K562 (cell line): ENCODE measurements around the gene TP53TG5. TPM values are rescaled to one million over a fixed set of nuclear protein-coding genes. Genes with fewer than 3 reads are reported as not detected.

ENCODE experiments used
- CTBP1 ChIP-seq: fragments of 450-650 bp; IDR thresholded peaks from 2 replicates; pipeline ENCODE4 v1.6.1; 2016; ENCODE audit warnings: borderline replicate concordance
- ELF1 ChIP-seq: fragments of 200-800 bp; sonication (Bioruptor generic); IDR thresholded peaks from 2 replicates; pipeline ENCODE4 v1.6.1; 2016; ENCODE audit warnings: missing genetic modification characterization, missing compliant biosample characterization
- EP300 ChIP-seq: IDR thresholded peaks from 2 replicates; pipeline ENCODE4 v1.6.1; 2012; ENCODE audit warnings: low read length, improper control_type of control experiment
- ESRRB ChIP-seq: fragments of 250-450 bp; sonication (Bioruptor Pico); IDR thresholded peaks from 2 replicates; pipeline ENCODE4 v1.5.0; 2020; ENCODE audit warnings: mild to moderate bottlenecking, moderate library complexity, borderline replicate concordance
- FIP1L1 ChIP-seq: fragments of 200-400 bp; formaldehyde crosslinking; IDR thresholded peaks from 2 replicates; pipeline ENCODE4 v1.6.1; 2018; ENCODE audit warnings: mild to moderate bottlenecking, low read depth, low read length; ENCODE audit not compliant: poor library complexity, severe bottlenecking
- FOXA3 ChIP-seq, 2 experiments: fragments of 450-650 bp in 1 of 2; sonication (generic) in 1 of 2; formaldehyde crosslinking; IDR thresholded peaks in 1 of 2; conservative IDR thresholded peaks in 1 of 2; 2 replicates each; pipeline versions ENCODE4 v1.4.0 to v1.8.0; 2020 to 2022; ENCODE audit warnings: mild to moderate bottlenecking in 2 of 2, missing genetic modification reagents in 1 of 2
- FOXM1 ChIP-seq, 2 experiments: fragments of 450-650 bp in 1 of 2; sonication (generic) in 1 of 2; formaldehyde crosslinking in 1 of 2; IDR thresholded peaks; 2 replicates each; pipeline versions ENCODE4 v1.6.1 to v1.9.0; 2017 to 2022; ENCODE audit warnings: low read depth in 2 of 2, mild to moderate bottlenecking in 2 of 2, missing genetic modification reagents in 1 of 2, moderate library complexity in 1 of 2
- FUS ChIP-seq: fragments of 200-400 bp; formaldehyde crosslinking; optimal IDR thresholded peaks from 2 replicates; pipeline ENCODE3; 2017; ENCODE audit warnings: low read depth, low read length
- HIVEP1 ChIP-seq: fragments of 250-450 bp; sonication (Bioruptor Pico); IDR thresholded peaks from 2 replicates; pipeline ENCODE4 v1.4.0; 2020; ENCODE audit warnings: mild to moderate bottlenecking
- HNRNPK ChIP-seq: fragments of 200-400 bp; formaldehyde crosslinking; IDR thresholded peaks from one replicate; pipeline ENCODE4 v1.6.1; 2018; ENCODE audit warnings: mild to moderate bottlenecking, low read depth, low read length; ENCODE audit not compliant: poor library complexity, severe bottlenecking
- ILK ChIP-seq: fragments of 450-650 bp; IDR thresholded peaks from 2 replicates; pipeline ENCODE4 v1.6.1; 2016; ENCODE audit warnings: missing genetic modification characterization, low read depth, mild to moderate bottlenecking, missing compliant biosample characterization, moderate library complexity, borderline replicate concordance
- KHSRP ChIP-seq: fragments of 450-650 bp; IDR thresholded peaks from 2 replicates; pipeline ENCODE4 v1.6.1; 2017
- LCOR ChIP-seq: sonication (generic); formaldehyde crosslinking; IDR thresholded peaks from 2 replicates; pipeline ENCODE4 v1.8.0; 2022; ENCODE audit warnings: mild to moderate bottlenecking, missing genetic modification reagents
- LEF1 ChIP-seq: fragments of 450-650 bp; IDR thresholded peaks from 2 replicates; pipeline ENCODE4 v1.6.1; 2016; ENCODE audit warnings: mild to moderate bottlenecking
- MEF2A ChIP-seq: IDR thresholded peaks from 2 replicates; pipeline ENCODE4 v1.6.1; 2011; ENCODE audit warnings: low read depth, mild to moderate bottlenecking, low read length, moderate library complexity; ENCODE audit not compliant: control insufficient read depth
- MXI1 ChIP-seq: IDR thresholded peaks from 2 replicates; pipeline ENCODE4 v1.6.1; 2011; ENCODE audit warnings: low read depth, mild to moderate bottlenecking, improper control_type of control experiment, low read length
- RCOR1 ChIP-seq, 2 experiments: IDR thresholded peaks; 2 replicates each; pipeline ENCODE4 v1.6.1; 2012; ENCODE audit warnings: low read depth in 2 of 2, low read length in 2 of 2, borderline replicate concordance in 1 of 2, improper control_type of control experiment in 1 of 2
- SMAD4 ChIP-seq: fragments of 250-450 bp; sonication (Bioruptor Pico); conservative IDR thresholded peaks from 2 replicates; pipeline ENCODE4 v1.8.0; 2021; ENCODE audit warnings: inconsistent platforms, mild to moderate bottlenecking, moderate library complexity
- TAL1 ChIP-seq: fragments of 450-650 bp; IDR thresholded peaks from 2 replicates; pipeline ENCODE4 v1.6.1; 2016; ENCODE audit warnings: mild to moderate bottlenecking
- ZC3H11A ChIP-seq: IDR thresholded peaks from 2 replicates; pipeline ENCODE4 v1.6.1; 2012; ENCODE audit warnings: low read depth, low read length, improper control_type of control experiment
- ZNF707 ChIP-seq: fragments of 250-450 bp; sonication (Bioruptor Pico); conservative IDR thresholded peaks from 2 replicates; pipeline ENCODE4 v1.8.0; 2022; ENCODE audit warnings: inconsistent platforms, mild to moderate bottlenecking, moderate library complexity
- ZNF76 ChIP-seq: fragments of 250-450 bp; sonication (Bioruptor Pico); IDR thresholded peaks from 2 replicates; pipeline ENCODE4 v1.4.0; 2020; ENCODE audit warnings: mild to moderate bottlenecking, moderate library complexity, borderline replicate concordance
- ZNF766 ChIP-seq: fragments of 200-800 bp; sonication (Bioruptor generic); conservative IDR thresholded peaks from 2 replicates; pipeline ENCODE4 v1.6.1; 2016; ENCODE audit warnings: missing genetic modification characterization, missing compliant biosample characterization
- polyA plus RNA-seq, 8 experiments: library from polyadenylated mRNA; depleted of rRNA in 4 of 8; stranded (reverse) in 5 of 8; unstranded in 3 of 8; fragments of >200 nt; fragmentation: Nextera tagmentation in 2 of 8; fragmentation: Illumina TruSeq in 1 of 8; extraction: Ambion mirVana in 2 of 8; extraction: Trizol in 1 of 8; gene quantifications; 2 replicates each; pipeline versions ENCODE4 v1.2.1 to v1.2.3, GENCODE V29; 2011 to 2014; ENCODE audit warnings: inconsistent platforms in 1 of 8, missing spikeins in 1 of 8
- total RNA-seq, 7 experiments: library from RNA; depleted of rRNA in 6 of 7; stranded (reverse); fragments of >200 nt in 6 of 7; fragmentation: Illumina TruSeq in 2 of 7; extraction: Trizol in 2 of 7; gene quantifications; 2 replicates each; pipeline versions ENCODE4 v1.2.1 to v1.2.3, GENCODE V29; 2011 to 2021; ENCODE audit warnings: low replicate concordance in 1 of 7
- TF ChIP-seq, protein P1 (sequence below): sonication (generic); formaldehyde crosslinking; IDR thresholded peaks from 2 replicates; pipeline ENCODE4 v1.8.0; 2022; ENCODE audit warnings: mild to moderate bottlenecking, missing genetic modification reagents
- TF ChIP-seq, protein P2 (sequence below): sonication (generic); formaldehyde crosslinking; IDR thresholded peaks from 2 replicates; pipeline ENCODE4 v1.8.0; 2022; ENCODE audit warnings: mild to moderate bottlenecking, low read depth, missing genetic modification reagents

The TP53TG5 gene
- total and polyA plus RNA-seq, 9 of the 15 experiments (the other 6 are each of a cell fraction or from before 2014, with no cell fraction given): 0.04 to 0.05 (median 0.04) TPM; not detected in 6

DNA sequence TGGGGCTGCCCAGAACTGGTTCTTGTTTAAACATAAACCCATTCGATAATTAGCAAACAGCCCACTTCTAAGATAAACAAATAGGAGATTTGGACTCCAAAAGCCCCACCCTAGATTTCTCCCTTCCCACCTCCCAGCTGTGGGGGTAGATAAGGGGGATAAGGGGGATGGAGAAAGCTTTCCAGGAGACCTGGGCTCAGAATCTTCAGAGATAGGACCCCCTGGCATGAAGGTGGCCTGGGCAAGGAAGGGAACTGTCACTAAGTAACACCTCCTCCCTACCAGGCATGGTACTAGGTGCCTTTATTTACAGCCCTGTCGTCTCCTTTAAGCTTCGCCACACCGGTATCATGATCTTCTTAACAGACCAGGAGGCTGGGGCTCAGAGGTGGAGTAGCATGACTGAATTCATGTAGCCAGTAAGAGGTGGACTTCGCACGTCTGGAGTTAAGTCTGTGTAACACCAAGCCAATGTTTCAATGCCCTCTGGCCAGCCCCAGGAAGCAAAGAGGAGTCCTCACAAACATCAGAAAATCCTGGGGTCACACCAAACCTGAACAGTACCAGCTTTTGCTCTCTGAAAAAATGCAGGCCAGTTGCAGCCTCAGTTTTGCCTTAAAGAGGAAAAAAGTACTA lies 34.5 kb downstream of the TP53TG5 start (continued):
- TF ChIP-seq HNRNPK (no peak), ILK (tag) (no peak), RCOR1 (IDR thresholded peaks at IDR 0.05; ENCODE audit: borderline replicate concordance in 1 of 2, low read depth in 2 of 2, low read length in 2 of 2) (peak in 1 of 2 experiments; percentile 79; a peak in 1 of 4 replicates), ZNF707 (CRISPR knock-in tag) (no peak), LCOR (CRISPR knock-in tag) (no peak), ZC3H11A (no peak), ZNF766 (CRISPR knock-in tag) (no peak), EP300 (peak; percentile 37; the same call in 1 of the 2 replicates), ESRRB (CRISPR knock-in tag) (no peak), ELF1 (tag) (no peak), ZNF76 (CRISPR knock-in tag) (no peak), FOXA3 (CRISPR knock-in tag; conservative IDR thresholded peaks at IDR 0.05 in 1 of 2, IDR thresholded peaks at IDR 0.05 in 1 of 2) (no peak), CTBP1 (peak; percentile 10; the same call in 1 of the 2 replicates), TAL1 (peak; percentile 71), HIVEP1 (CRISPR knock-in tag) (no peak), MEF2A (no peak), FIP1L1 (no peak), MXI1 (no peak), FOXM1 (IDR thresholded peaks at IDR 0.05; ENCODE audit: low read depth) (peak; percentile 69), FOXM1 (CRISPR knock-in tag; IDR thresholded peaks at IDR 0.05; ENCODE audit: low read depth) (no peak), LEF1 (no peak), KHSRP (no peak), SMAD4 (no peak; the same call in 1 of the 2 replicates), FUS (no peak)
- TF ChIP-seq, protein P1, sequence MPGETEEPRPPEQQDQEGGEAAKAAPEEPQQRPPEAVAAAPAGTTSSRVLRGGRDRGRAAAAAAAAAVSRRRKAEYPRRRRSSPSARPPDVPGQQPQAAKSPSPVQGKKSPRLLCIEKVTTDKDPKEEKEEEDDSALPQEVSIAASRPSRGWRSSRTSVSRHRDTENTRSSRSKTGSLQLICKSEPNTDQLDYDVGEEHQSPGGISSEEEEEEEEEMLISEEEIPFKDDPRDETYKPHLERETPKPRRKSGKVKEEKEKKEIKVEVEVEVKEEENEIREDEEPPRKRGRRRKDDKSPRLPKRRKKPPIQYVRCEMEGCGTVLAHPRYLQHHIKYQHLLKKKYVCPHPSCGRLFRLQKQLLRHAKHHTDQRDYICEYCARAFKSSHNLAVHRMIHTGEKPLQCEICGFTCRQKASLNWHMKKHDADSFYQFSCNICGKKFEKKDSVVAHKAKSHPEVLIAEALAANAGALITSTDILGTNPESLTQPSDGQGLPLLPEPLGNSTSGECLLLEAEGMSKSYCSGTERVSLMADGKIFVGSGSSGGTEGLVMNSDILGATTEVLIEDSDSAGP (CRISPR knock-in tag): no peak
- TF ChIP-seq, protein P2, sequence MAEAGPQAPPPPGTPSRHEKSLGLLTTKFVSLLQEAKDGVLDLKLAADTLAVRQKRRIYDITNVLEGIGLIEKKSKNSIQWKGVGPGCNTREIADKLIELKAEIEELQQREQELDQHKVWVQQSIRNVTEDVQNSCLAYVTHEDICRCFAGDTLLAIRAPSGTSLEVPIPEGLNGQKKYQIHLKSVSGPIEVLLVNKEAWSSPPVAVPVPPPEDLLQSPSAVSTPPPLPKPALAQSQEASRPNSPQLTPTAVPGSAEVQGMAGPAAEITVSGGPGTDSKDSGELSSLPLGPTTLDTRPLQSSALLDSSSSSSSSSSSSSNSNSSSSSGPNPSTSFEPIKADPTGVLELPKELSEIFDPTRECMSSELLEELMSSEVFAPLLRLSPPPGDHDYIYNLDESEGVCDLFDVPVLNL: no peak
